K562 (cell line): ENCODE results near the gene TGM1. TPM values are rescaled to one million over a fixed set of nuclear protein-coding genes. Genes with fewer than 3 reads are reported as not detected.
A peak's percentile ranks its signal among the peaks of the same experiment; 100 is the strongest.

Source experiments
- ADNP ChIP-seq: fragments of 200-800 bp; sonication (Bioruptor generic); IDR thresholded peaks from 2 replicates; pipeline ENCODE4 v1.6.1; 2016; ENCODE audit warnings: missing genetic modification characterization, missing compliant biosample characterization
- BCL6 ChIP-seq: fragments of 250-450 bp; sonication (Bioruptor Pico); IDR thresholded peaks from 2 replicates; pipeline ENCODE4 v1.4.0; 2020
- CEBPB ChIP-seq: fragments of 450-650 bp; IDR thresholded peaks from 2 replicates; pipeline ENCODE4 v1.6.1; 2016; ENCODE audit warnings: missing genetic modification characterization, missing compliant biosample characterization
- CSDE1 ChIP-seq, 2 experiments: fragments of 450-650 bp; IDR thresholded peaks; 2 replicates each; pipeline ENCODE4 v1.6.1; 2016; ENCODE audit warnings: mild to moderate bottlenecking in 1 of 2
- DNMT1 ChIP-seq: fragments of 450-650 bp; IDR thresholded peaks from 2 replicates; pipeline ENCODE4 v1.6.1; 2016; ENCODE audit warnings: antibody characterized with exemption, mild to moderate bottlenecking
- E2F3 ChIP-seq: fragments of 250-450 bp; sonication (Bioruptor Pico); IDR thresholded peaks from 2 replicates; pipeline ENCODE4 v1.4.0; 2020; ENCODE audit warnings: mild to moderate bottlenecking
- ERF ChIP-seq: fragments of 450-650 bp; formaldehyde crosslinking; IDR thresholded peaks from 2 replicates; pipeline ENCODE4 v1.4.0; 2020; ENCODE audit warnings: mild to moderate bottlenecking, mixed read lengths
- HDAC2 ChIP-seq: fragments of 450-650 bp; IDR thresholded peaks from 2 replicates; pipeline ENCODE4 v1.6.1; 2016; ENCODE audit warnings: mild to moderate bottlenecking
- JUN ChIP-seq, 2 experiments: sonication (generic) in 1 of 2; formaldehyde crosslinking in 1 of 2; IDR thresholded peaks; 2 replicates each; pipeline versions ENCODE4 v1.6.1 to v1.8.0; 2012 to 2022; ENCODE audit warnings: borderline replicate concordance in 2 of 2, mild to moderate bottlenecking in 2 of 2, improper control_type of control experiment in 1 of 2, low read depth in 1 of 2, low read length in 1 of 2, missing genetic modification reagents in 1 of 2
- KAT8 ChIP-seq: fragments of 450-650 bp; IDR thresholded peaks from 2 replicates; pipeline ENCODE4 v1.6.1; 2016; ENCODE audit warnings: low read depth, mild to moderate bottlenecking
- MAZ ChIP-seq, 2 experiments: fragments of 450-650 bp in 1 of 2; sonication (generic) in 1 of 2; formaldehyde crosslinking; IDR thresholded peaks in 1 of 2; conservative IDR thresholded peaks in 1 of 2; 2 replicates each; pipeline versions ENCODE4 v1.4.0 to v1.5.0; 2020; ENCODE audit warnings: mild to moderate bottlenecking in 1 of 2, missing genetic modification reagents in 1 of 2
- MEF2D ChIP-seq: conservative IDR thresholded peaks from 2 replicates; pipeline ENCODE4 v1.6.1; 2016; ENCODE audit warnings: low read depth, missing genetic modification characterization, missing compliant biosample characterization
- MYBL2 ChIP-seq, 2 experiments: fragments of 450-650 bp in 1 of 2; sonication (generic) in 1 of 2; formaldehyde crosslinking in 1 of 2; IDR thresholded peaks; 2 replicates each; pipeline versions ENCODE4 v1.6.1 to v1.8.1; 2017 to 2022; ENCODE audit warnings: borderline replicate concordance in 1 of 2, inconsistent platforms in 1 of 2, low read depth in 1 of 2, mild to moderate bottlenecking in 1 of 2, missing genetic modification reagents in 1 of 2, moderate library complexity in 1 of 2
- OTX1 ChIP-seq: fragments of 450-650 bp; formaldehyde crosslinking; IDR thresholded peaks from 2 replicates; pipeline ENCODE4 v1.4.0; 2022; ENCODE audit warnings: mild to moderate bottlenecking
- POLR2G ChIP-seq: fragments of 200-400 bp; formaldehyde crosslinking; IDR thresholded peaks from 2 replicates; pipeline ENCODE4 v1.6.1; 2017; ENCODE audit warnings: low read depth, mild to moderate bottlenecking, antibody characterized with exemption, low read length, moderate library complexity
- RUNX1 ChIP-seq: sonication (generic); IDR thresholded peaks from 2 replicates; pipeline ENCODE4 v1.6.1; 2016; ENCODE audit warnings: antibody characterized with exemption, low read depth
- SMAD3 ChIP-seq: fragments of 450-650 bp; formaldehyde crosslinking; conservative IDR thresholded peaks from 2 replicates; pipeline ENCODE4 v1.4.0; 2020; ENCODE audit warnings: mild to moderate bottlenecking
- TEAD1 ChIP-seq, 2 experiments: fragments of 450-650 bp in 1 of 2; sonication (generic) in 1 of 2; formaldehyde crosslinking; IDR thresholded peaks; 2 replicates each; pipeline versions ENCODE4 v1.4.0 to v1.8.0; 2020 to 2022; ENCODE audit warnings: mild to moderate bottlenecking in 2 of 2, missing genetic modification reagents in 1 of 2
- ZC3H4 ChIP-seq: sonication (generic); formaldehyde crosslinking; IDR thresholded peaks from 2 replicates; pipeline ENCODE4 v1.9.0; 2021; ENCODE audit warnings: missing genetic modification reagents, borderline replicate concordance
- ZFX ChIP-seq: sonication (generic); formaldehyde crosslinking; IDR thresholded peaks from 2 replicates; pipeline ENCODE4 v1.8.0; 2022; ENCODE audit warnings: mild to moderate bottlenecking, missing genetic modification reagents, moderate library complexity
- ZNF143 ChIP-seq: sonication (generic); formaldehyde crosslinking; IDR thresholded peaks from 2 replicates; pipeline ENCODE4 v1.9.0; 2022; ENCODE audit warnings: mild to moderate bottlenecking, missing genetic modification reagents
- ZNF184 ChIP-seq: sonication (generic); formaldehyde crosslinking; IDR thresholded peaks from 2 replicates; pipeline ENCODE4 v1.5.0; 2020; ENCODE audit warnings: missing genetic modification reagents
- ZNF41 ChIP-seq: fragments of 250-450 bp; sonication (Bioruptor Pico); conservative IDR thresholded peaks from 2 replicates; pipeline ENCODE4 v1.4.0; 2020; ENCODE audit warnings: mild to moderate bottlenecking
- polyA plus RNA-seq, 8 experiments: library from polyadenylated mRNA; depleted of rRNA in 4 of 8; stranded (reverse) in 5 of 8; unstranded in 3 of 8; fragments of >200 nt; fragmentation: Nextera tagmentation in 2 of 8; fragmentation: Illumina TruSeq in 1 of 8; extraction: Ambion mirVana in 2 of 8; extraction: Trizol in 1 of 8; gene quantifications; 2 replicates each; pipeline versions ENCODE4 v1.2.1 to v1.2.3, GENCODE V29; 2011 to 2014; ENCODE audit warnings: inconsistent platforms in 1 of 8, missing spikeins in 1 of 8
- total RNA-seq, 7 experiments: library from RNA; depleted of rRNA in 6 of 7; stranded (reverse); fragments of >200 nt in 6 of 7; fragmentation: Illumina TruSeq in 2 of 7; extraction: Trizol in 2 of 7; gene quantifications; 2 replicates each; pipeline versions ENCODE4 v1.2.1 to v1.2.3, GENCODE V29; 2011 to 2021; ENCODE audit warnings: low replicate concordance in 1 of 7
- TF ChIP-seq, protein P1 (sequence below): sonication (generic); formaldehyde crosslinking; IDR thresholded peaks from 2 replicates; pipeline ENCODE4 v1.8.0; 2022; ENCODE audit warnings: mild to moderate bottlenecking, missing genetic modification reagents
- TF ChIP-seq, protein P2 (sequence below): sonication (generic); formaldehyde crosslinking; IDR thresholded peaks from 2 replicates; pipeline ENCODE4 v1.8.0; 2023; ENCODE audit warnings: mild to moderate bottlenecking, missing genetic modification reagents
- TF ChIP-seq, protein P3 (sequence below): fragments of 200-400 bp; formaldehyde crosslinking; IDR thresholded peaks from 2 replicates; pipeline ENCODE4 v1.6.1; 2017; ENCODE audit warnings: mild to moderate bottlenecking, low read depth, low read length, moderate library complexity

The TGM1 gene
- total and polyA plus RNA-seq, 9 of the 15 experiments (the other 6 are each of a cell fraction or from before 2014, with no cell fraction given), result 0.13 to 4.4 (median 0.88) TPM

- TF ChIP-seq ERF (no peak), JUN (IDR thresholded peaks at IDR 0.05; ENCODE audit: borderline replicate concordance, low read depth, low read length) (no peak), JUN (CRISPR knock-in tag; IDR thresholded peaks at IDR 0.05; ENCODE audit: borderline replicate concordance) (no peak), DNMT1 (no peak), ZNF184 (CRISPR knock-in tag) (no peak), ADNP (tag) (no peak), CEBPB (tag) (no peak), ZNF41 (no peak), BCL6 (CRISPR knock-in tag) (no peak), KAT8 (no peak), ZFX (CRISPR knock-in tag) (peak; percentile 66), SMAD3 (CRISPR knock-in tag) (no peak), E2F3 (CRISPR knock-in tag) (no peak), CSDE1 (IDR thresholded peaks at IDR 0.05) (no peak), ZC3H4 (CRISPR knock-in tag) (no peak), RUNX1 (no peak), HDAC2 (no peak), MYBL2 (IDR thresholded peaks at IDR 0.05; ENCODE audit: low read depth) (no peak), MYBL2 (CRISPR knock-in tag; IDR thresholded peaks at IDR 0.05; ENCODE audit: borderline replicate concordance) (no peak), ZNF143 (CRISPR knock-in tag) (no peak; the same call in 1 of the 2 replicates), OTX1 (CRISPR knock-in tag) (no peak), MEF2D (tag) (no peak), POLR2G (no peak), TEAD1 (CRISPR knock-in tag; IDR thresholded peaks at IDR 0.05) (no peak), MAZ (CRISPR knock-in tag; conservative IDR thresholded peaks at IDR 0.05 in 1 of 2, IDR thresholded peaks at IDR 0.05 in 1 of 2) (peak in 1 of 2 experiments; percentile 25; a peak in 1 of 4 replicates)
- TF ChIP-seq, protein P1, sequence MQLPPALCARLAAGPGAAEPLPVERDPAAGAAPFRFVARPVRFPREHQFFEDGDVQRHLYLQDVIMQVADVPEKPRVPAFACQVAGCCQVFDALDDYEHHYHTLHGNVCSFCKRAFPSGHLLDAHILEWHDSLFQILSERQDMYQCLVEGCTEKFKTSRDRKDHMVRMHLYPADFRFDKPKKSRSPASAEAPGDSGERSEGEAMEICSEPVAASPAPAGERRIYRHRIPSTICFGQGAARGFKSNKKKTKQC (CRISPR knock-in tag), result no peak
- TF ChIP-seq, protein P2, sequence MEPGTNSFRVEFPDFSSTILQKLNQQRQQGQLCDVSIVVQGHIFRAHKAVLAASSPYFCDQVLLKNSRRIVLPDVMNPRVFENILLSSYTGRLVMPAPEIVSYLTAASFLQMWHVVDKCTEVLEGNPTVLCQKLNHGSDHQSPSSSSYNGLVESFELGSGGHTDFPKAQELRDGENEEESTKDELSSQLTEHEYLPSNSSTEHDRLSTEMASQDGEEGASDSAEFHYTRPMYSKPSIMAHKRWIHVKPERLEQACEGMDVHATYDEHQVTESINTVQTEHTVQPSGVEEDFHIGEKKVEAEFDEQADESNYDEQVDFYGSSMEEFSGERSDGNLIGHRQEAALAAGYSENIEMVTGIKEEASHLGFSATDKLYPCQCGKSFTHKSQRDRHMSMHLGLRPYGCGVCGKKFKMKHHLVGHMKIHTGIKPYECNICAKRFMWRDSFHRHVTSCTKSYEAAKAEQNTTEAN (CRISPR knock-in tag), result no peak
- TF ChIP-seq, protein P3, sequence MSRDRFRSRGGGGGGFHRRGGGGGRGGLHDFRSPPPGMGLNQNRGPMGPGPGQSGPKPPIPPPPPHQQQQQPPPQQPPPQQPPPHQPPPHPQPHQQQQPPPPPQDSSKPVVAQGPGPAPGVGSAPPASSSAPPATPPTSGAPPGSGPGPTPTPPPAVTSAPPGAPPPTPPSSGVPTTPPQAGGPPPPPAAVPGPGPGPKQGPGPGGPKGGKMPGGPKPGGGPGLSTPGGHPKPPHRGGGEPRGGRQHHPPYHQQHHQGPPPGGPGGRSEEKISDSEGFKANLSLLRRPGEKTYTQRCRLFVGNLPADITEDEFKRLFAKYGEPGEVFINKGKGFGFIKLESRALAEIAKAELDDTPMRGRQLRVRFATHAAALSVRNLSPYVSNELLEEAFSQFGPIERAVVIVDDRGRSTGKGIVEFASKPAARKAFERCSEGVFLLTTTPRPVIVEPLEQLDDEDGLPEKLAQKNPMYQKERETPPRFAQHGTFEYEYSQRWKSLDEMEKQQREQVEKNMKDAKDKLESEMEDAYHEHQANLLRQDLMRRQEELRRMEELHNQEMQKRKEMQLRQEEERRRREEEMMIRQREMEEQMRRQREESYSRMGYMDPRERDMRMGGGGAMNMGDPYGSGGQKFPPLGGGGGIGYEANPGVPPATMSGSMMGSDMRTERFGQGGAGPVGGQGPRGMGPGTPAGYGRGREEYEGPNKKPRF, result no peak
Observed at GRCh38 chr14:24232645-24233537, 30.1 kb downstream of the TGM1 start, which contains the start of gene GMPR2 (continued).
